GM12873 (cell line): ENCODE measurements around the gene PGLYRP4.

Experiments
- CTCF ChIP-seq: IDR thresholded peaks from 2 replicates; pipeline ENCODE4 v1.5.1; 2012; ENCODE audit warnings: low read depth, mild to moderate bottlenecking, moderate library complexity, low read length, control low read depth; ENCODE audit not compliant: insufficient read depth; ENCODE audit errors: missing control alignments

The PGLYRP4 gene

GRCh38 chr1:153365696-153366095 is 17.1 kb upstream of the PGLYRP4 start:
- TF ChIP-seq CTCF, result no peak

- TF ChIP-seq CTCF, result no peak
Measured at GRCh38 chr1:153364766-153365666, 16.4 kb upstream of the PGLYRP4 start.

GRCh38 chr1:153364156-153364555 is 15.5 kb upstream of the PGLYRP4 start:
- TF ChIP-seq CTCF, result no peak

- no peak for TF ChIP-seq CTCF
Measured at GRCh38 chr1:153363641-153364040, 15.0 kb upstream of the PGLYRP4 start.

- no peak for TF ChIP-seq CTCF
Measured at GRCh38 chr1:153362187-153362775, 13.6 kb upstream of the PGLYRP4 start.

- no peak for TF ChIP-seq CTCF
Measured at GRCh38 chr1:153361480-153362109, 13.0 kb upstream of the PGLYRP4 start.
